22Rv1 (cell line): ENCODE results near the gene MUC6.

Experiments used
- ZFX ChIP-seq: fragments of 450-650 bp; IDR thresholded peaks from 2 replicates; pipeline ENCODE4 v1.6.1; 2017; ENCODE audit warnings: antibody characterized with exemption, borderline replicate concordance
- TF ChIP-seq, protein P1 (sequence below): fragments of 450-650 bp; IDR thresholded peaks from 2 replicates; pipeline ENCODE4 v1.5.1; 2017; ENCODE audit warnings: mild to moderate bottlenecking

DNA sequence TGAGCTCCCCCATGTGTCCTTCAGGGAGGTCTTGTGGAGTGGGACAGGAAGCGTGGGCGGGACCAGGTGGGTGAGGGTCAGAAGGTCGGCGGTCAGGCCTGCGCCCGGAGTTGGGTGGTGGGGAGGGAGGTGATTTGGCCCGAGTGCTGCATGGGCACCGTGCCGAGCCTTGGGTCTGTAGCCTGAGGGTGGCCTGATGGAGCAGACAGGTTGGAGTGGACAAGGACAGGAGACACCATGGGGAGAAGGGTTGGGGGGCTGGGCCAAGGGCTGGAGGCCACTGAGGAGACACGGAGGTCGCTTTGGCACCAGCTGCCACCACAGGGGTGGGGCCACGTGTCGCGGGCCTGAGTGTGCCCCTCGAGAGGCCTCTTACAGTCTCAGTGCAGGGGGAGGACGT is 57.7 kb downstream of the MUC6 start:
- TF ChIP-seq ZFX, result no peak
- TF ChIP-seq, protein P1, sequence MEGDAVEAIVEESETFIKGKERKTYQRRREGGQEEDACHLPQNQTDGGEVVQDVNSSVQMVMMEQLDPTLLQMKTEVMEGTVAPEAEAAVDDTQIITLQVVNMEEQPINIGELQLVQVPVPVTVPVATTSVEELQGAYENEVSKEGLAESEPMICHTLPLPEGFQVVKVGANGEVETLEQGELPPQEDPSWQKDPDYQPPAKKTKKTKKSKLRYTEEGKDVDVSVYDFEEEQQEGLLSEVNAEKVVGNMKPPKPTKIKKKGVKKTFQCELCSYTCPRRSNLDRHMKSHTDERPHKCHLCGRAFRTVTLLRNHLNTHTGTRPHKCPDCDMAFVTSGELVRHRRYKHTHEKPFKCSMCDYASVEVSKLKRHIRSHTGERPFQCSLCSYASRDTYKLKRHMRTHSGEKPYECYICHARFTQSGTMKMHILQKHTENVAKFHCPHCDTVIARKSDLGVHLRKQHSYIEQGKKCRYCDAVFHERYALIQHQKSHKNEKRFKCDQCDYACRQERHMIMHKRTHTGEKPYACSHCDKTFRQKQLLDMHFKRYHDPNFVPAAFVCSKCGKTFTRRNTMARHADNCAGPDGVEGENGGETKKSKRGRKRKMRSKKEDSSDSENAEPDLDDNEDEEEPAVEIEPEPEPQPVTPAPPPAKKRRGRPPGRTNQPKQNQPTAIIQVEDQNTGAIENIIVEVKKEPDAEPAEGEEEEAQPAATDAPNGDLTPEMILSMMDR, result no peak
